ENCODE measurements around the gene MMS19.
"Not testable (repeated sequence)": the region's sequence is repeated elsewhere in the genome, so short reads cannot be mapped to it uniquely, and the experiment has no call there.

Gene MMS19

GRCh38 chr10:97529685-97530465 is 31.7 kb upstream of the MMS19 start:
- no peak for DNase-seq
- Histone ChIP-seq H3K27ac (no peak overlapping the region), H3K27me3 (replicated peaks) (no peaks in the 10 kb centered on the region), H3K4me3 (ENCODE audit: low read depth, low read length) (no peak overlapping the region), H3K36me3 (replicated peaks) (no peaks in the 10 kb centered on the region)
- in situ Hi-C loops (cut with HindIII; ENCODE audit: low pct_ligation_motif_present, low sequenced_read_pairs), result no loop called here
- TF ChIP-seq CTCF (IDR thresholded peaks at IDR 0.05; ENCODE audit: low read depth, low read length, missing control alignments), result no peak

GRCh38 chr10:97528876-97529275 is 30.7 kb upstream of the MMS19 start:
- H3K36me3 ChIP-seq (replicated peaks); DNase-seq; in situ Hi-C loops (cut with HindIII; ENCODE audit: low pct_ligation_motif_present, low sequenced_read_pairs): not testable (repeated sequence)

GRCh38 chr10:97525683-97526110 is 27.5 kb upstream of the MMS19 start:
- Histone ChIP-seq H3K4me3 (ENCODE audit: low read depth, low read length) (no peak overlapping the region), H3K27me3 (replicated peaks) (no peaks in the 10 kb centered on the region), H3K27ac (no peak overlapping the region), H3K36me3 (replicated peaks) (no peaks in the 10 kb centered on the region)
- in situ Hi-C loops (cut with HindIII; ENCODE audit: low pct_ligation_motif_present, low sequenced_read_pairs), result no loop called here
- no peak for DNase-seq
- TF ChIP-seq CTCF (IDR thresholded peaks at IDR 0.05; ENCODE audit: low read depth, low read length, missing control alignments), result no peak

More at GRCh38 chr10:97528876-97529275, 30.7 kb upstream of the MMS19 start:
- not testable (repeated sequence) for H3K4me3 ChIP-seq (ENCODE audit: low read depth, low read length); H3K27ac ChIP-seq; H3K27me3 ChIP-seq (replicated peaks)

GRCh38 chr10:97525086-97525485 is 26.9 kb upstream of the MMS19 start:
- in situ Hi-C loops (cut with HindIII; ENCODE audit: low pct_ligation_motif_present, low sequenced_read_pairs), result no loop called here
- no peaks in the 10 kb centered on the region for H3K27me3 ChIP-seq (replicated peaks)
- no peak overlapping the region for H3K4me3 ChIP-seq (ENCODE audit: low read depth, low read length)
- no peak for DNase-seq
- no peaks in the 10 kb centered on the region for H3K36me3 ChIP-seq (replicated peaks)
- H3K27ac ChIP-seq, result no peak overlapping the region
- no peak for TF ChIP-seq CTCF (IDR thresholded peaks at IDR 0.05; ENCODE audit: low read depth, low read length, missing control alignments)

GRCh38 chr10:97522937-97523336 is 24.7 kb upstream of the MMS19 start:
- no peak for DNase-seq
- H3K36me3 ChIP-seq (replicated peaks), result no peaks in the 10 kb centered on the region
- no peak overlapping the region for H3K27ac ChIP-seq
- H3K4me3 ChIP-seq (ENCODE audit: low read depth, low read length), result no peak overlapping the region
- in situ Hi-C loops (cut with HindIII; ENCODE audit: low pct_ligation_motif_present, low sequenced_read_pairs), result no loop called here
- no peaks in the 10 kb centered on the region for H3K27me3 ChIP-seq (replicated peaks)
- no peak for TF ChIP-seq CTCF (IDR thresholded peaks at IDR 0.05; ENCODE audit: low read depth, low read length, missing control alignments)

GRCh38 chr10:97522071-97522470 is 23.8 kb upstream of the MMS19 start:
- Histone ChIP-seq H3K36me3 (replicated peaks) (no peaks in the 10 kb centered on the region), H3K4me3 (ENCODE audit: low read depth, low read length) (no peak overlapping the region), H3K27me3 (replicated peaks) (no peaks in the 10 kb centered on the region), H3K27ac (no peak overlapping the region)
- in situ Hi-C loops (cut with HindIII; ENCODE audit: low pct_ligation_motif_present, low sequenced_read_pairs), result no loop called here
- TF ChIP-seq CTCF (IDR thresholded peaks at IDR 0.05; ENCODE audit: low read depth, low read length, missing control alignments), result no peak
- DNase-seq, result no peak
